GM19468 (cell line): ENCODE results near the gene PROK2.

Source experiments
- ATAC-seq: cut with Tn5 transposase; IDR thresholded peaks from one replicate; pipeline ENCODE4 v1.9.1; 2021; ENCODE audit warnings: mild to moderate bottlenecking, moderate library complexity, moderate number of reproducible peaks; ENCODE audit not compliant: unreplicated experiment; ENCODE audit errors: extremely low read depth

PROK2 gene

GRCh38 chr3:71751602-71752001 lies 33.3 kb downstream of the PROK2 start:
- ATAC-seq: no peak

GRCh38 chr3:71744738-71745137 lies 40.2 kb downstream of the PROK2 start:
- no peak for ATAC-seq

- no peak for ATAC-seq
Measured at GRCh38 chr3:71742621-71743020, 42.3 kb downstream of the PROK2 start.

- no peak for ATAC-seq
Measured at GRCh38 chr3:71734881-71735280, 50.1 kb downstream of the PROK2 start.

GRCh38 chr3:71733319-71733718 lies 51.6 kb downstream of the PROK2 start:
- ATAC-seq: no peak

- ATAC-seq: no peak
Measured at GRCh38 chr3:71732637-71733036, 52.3 kb downstream of the PROK2 start.

GRCh38 chr3:71728632-71729342 lies 56.2 kb downstream of the PROK2 start:
- ATAC-seq: no peak

GRCh38 chr3:71726146-71726545 lies 58.8 kb downstream of the PROK2 start:
- no peak for ATAC-seq

GRCh38 chr3:71725271-71725991 lies 59.5 kb downstream of the PROK2 start, which contains the start of gene EIF4E3:
Gene EIF4E3 (minus strand): TSS chr3:71725402. CDS start chr3:71725367, 35 bp downstream.
- no peak for ATAC-seq

- ATAC-seq: no peak
Measured at GRCh38 chr3:71724584-71725270, 60.2 kb downstream of the PROK2 start.

- no peak for ATAC-seq
Measured at GRCh38 chr3:71724171-71724453, 60.8 kb downstream of the PROK2 start.

- ATAC-seq: no peak
Measured at GRCh38 chr3:71723452-71724170, 61.3 kb downstream of the PROK2 start.

GRCh38 chr3:71722693-71723092 lies 62.3 kb downstream of the PROK2 start:
- no peak for ATAC-seq
